Liver (tissue), 3 donors: Measurements from ENCODE around the gene OSCAR.

Experiments
- EGR1 ChIP-seq, 2 donors: IDR thresholded peaks; 2 replicates each; pipeline ENCODE4 v1.6.1; 2016 to 2018; ENCODE audit warnings: antibody characterized with exemption in 2 of 2, low read depth in 2 of 2
- HNF4A ChIP-seq, 2 donors: conservative IDR thresholded peaks; 2 replicates each; pipeline ENCODE4 v1.6.1; 2016; ENCODE audit warnings: antibody characterized with exemption in 2 of 2, mild to moderate bottlenecking in 2 of 2
- RAD21 ChIP-seq, 2 donors: IDR thresholded peaks; 2 replicates each; pipeline ENCODE4 v1.6.1; 2016; ENCODE audit warnings: antibody characterized with exemption in 2 of 2, mild to moderate bottlenecking in 2 of 2
- RXRA ChIP-seq, 2 donors: IDR thresholded peaks; 2 replicates each; pipeline ENCODE4 v1.6.1; 2017 to 2018; ENCODE audit warnings: antibody characterized with exemption in 2 of 2, mild to moderate bottlenecking in 1 of 2
- TAF1 ChIP-seq: conservative IDR thresholded peaks from 2 replicates; pipeline ENCODE4 v1.6.1; 2016; ENCODE audit warnings: antibody characterized with exemption, mild to moderate bottlenecking
- YY1 ChIP-seq: IDR thresholded peaks from 2 replicates; pipeline ENCODE4 v1.6.1; 2016; ENCODE audit warnings: antibody characterized with exemption, mild to moderate bottlenecking
- TF ChIP-seq, protein P1 (sequence below): fragments of 150-350 bp; IDR thresholded peaks from 2 replicates; pipeline ENCODE4 v1.5.1; 2017; ENCODE audit warnings: improper control_type of control experiment, low read depth, low read length; ENCODE audit not compliant: missing input control
- TF ChIP-seq, protein P2 (sequence below): IDR thresholded peaks from 2 replicates; pipeline ENCODE4 v1.6.1; 2016; ENCODE audit warnings: antibody characterized with exemption
- TF ChIP-seq, protein P3 (sequence below): IDR thresholded peaks from 2 replicates; pipeline ENCODE4 v1.6.1; 2016; ENCODE audit warnings: antibody characterized with exemption, mild to moderate bottlenecking
- donor health status: healthy.
- donor health status: healthy.

DNA sequence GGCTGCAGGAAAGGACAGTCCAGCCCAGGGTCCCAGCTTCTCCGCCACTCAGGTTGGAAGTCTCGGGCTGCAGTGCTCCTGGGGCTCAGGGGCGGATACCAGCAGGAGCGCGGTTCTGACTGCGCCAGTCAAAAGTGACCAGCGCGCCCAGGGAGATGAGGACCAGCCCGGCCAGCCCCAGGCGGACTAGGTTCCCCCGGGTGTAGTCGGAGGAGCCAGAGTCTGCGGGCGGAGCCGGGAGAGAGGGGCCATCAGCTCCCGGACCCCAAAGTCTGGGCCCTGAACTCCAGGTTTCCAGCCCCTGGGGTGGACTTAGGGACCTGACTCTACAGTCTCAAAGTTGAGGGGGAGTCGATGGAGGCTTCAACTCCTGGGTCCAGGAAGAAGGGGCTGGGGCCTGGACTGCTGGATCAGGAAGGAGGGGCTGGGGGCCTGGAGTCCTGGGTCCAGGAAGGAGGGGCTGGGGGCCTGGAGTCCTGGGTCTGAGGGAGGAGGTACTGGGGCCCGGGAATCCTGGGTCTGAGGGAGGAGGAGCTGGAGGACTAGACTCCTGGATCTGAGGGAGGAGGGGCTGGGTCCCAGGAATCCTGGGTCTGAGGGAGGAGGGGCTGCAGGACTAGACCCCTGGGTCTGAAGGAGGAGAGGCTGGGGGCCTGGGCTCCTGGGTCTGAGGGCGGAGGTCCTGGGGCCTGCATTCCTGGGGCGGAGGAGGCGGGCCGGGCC is 5.3 kb downstream of the OSCAR start:
- TF ChIP-seq, protein P1, sequence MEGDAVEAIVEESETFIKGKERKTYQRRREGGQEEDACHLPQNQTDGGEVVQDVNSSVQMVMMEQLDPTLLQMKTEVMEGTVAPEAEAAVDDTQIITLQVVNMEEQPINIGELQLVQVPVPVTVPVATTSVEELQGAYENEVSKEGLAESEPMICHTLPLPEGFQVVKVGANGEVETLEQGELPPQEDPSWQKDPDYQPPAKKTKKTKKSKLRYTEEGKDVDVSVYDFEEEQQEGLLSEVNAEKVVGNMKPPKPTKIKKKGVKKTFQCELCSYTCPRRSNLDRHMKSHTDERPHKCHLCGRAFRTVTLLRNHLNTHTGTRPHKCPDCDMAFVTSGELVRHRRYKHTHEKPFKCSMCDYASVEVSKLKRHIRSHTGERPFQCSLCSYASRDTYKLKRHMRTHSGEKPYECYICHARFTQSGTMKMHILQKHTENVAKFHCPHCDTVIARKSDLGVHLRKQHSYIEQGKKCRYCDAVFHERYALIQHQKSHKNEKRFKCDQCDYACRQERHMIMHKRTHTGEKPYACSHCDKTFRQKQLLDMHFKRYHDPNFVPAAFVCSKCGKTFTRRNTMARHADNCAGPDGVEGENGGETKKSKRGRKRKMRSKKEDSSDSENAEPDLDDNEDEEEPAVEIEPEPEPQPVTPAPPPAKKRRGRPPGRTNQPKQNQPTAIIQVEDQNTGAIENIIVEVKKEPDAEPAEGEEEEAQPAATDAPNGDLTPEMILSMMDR: no peak
- TF ChIP-seq YY1 (no peak), EGR1 (IDR thresholded peaks at IDR 0.05; ENCODE audit: low read depth in 2 of 2) (no peak), RXRA (IDR thresholded peaks at IDR 0.05) (no peak), TAF1 (no peak), HNF4A (conservative IDR thresholded peaks at IDR 0.05) (no peak), RAD21 (IDR thresholded peaks at IDR 0.05) (no peak)
- TF ChIP-seq, protein P2, sequence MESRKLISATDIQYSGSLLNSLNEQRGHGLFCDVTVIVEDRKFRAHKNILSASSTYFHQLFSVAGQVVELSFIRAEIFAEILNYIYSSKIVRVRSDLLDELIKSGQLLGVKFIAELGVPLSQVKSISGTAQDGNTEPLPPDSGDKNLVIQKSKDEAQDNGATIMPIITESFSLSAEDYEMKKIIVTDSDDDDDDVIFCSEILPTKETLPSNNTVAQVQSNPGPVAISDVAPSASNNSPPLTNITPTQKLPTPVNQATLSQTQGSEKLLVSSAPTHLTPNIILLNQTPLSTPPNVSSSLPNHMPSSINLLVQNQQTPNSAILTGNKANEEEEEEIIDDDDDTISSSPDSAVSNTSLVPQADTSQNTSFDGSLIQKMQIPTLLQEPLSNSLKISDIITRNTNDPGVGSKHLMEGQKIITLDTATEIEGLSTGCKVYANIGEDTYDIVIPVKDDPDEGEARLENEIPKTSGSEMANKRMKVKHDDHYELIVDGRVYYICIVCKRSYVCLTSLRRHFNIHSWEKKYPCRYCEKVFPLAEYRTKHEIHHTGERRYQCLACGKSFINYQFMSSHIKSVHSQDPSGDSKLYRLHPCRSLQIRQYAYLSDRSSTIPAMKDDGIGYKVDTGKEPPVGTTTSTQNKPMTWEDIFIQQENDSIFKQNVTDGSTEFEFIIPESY: no peak
- TF ChIP-seq, protein P3, sequence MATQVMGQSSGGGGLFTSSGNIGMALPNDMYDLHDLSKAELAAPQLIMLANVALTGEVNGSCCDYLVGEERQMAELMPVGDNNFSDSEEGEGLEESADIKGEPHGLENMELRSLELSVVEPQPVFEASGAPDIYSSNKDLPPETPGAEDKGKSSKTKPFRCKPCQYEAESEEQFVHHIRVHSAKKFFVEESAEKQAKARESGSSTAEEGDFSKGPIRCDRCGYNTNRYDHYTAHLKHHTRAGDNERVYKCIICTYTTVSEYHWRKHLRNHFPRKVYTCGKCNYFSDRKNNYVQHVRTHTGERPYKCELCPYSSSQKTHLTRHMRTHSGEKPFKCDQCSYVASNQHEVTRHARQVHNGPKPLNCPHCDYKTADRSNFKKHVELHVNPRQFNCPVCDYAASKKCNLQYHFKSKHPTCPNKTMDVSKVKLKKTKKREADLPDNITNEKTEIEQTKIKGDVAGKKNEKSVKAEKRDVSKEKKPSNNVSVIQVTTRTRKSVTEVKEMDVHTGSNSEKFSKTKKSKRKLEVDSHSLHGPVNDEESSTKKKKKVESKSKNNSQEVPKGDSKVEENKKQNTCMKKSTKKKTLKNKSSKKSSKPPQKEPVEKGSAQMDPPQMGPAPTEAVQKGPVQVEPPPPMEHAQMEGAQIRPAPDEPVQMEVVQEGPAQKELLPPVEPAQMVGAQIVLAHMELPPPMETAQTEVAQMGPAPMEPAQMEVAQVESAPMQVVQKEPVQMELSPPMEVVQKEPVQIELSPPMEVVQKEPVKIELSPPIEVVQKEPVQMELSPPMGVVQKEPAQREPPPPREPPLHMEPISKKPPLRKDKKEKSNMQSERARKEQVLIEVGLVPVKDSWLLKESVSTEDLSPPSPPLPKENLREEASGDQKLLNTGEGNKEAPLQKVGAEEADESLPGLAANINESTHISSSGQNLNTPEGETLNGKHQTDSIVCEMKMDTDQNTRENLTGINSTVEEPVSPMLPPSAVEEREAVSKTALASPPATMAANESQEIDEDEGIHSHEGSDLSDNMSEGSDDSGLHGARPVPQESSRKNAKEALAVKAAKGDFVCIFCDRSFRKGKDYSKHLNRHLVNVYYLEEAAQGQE: no peak
